ENCODE measurements around the gene FEM1C. TPM values are rescaled to one million over a fixed set of nuclear protein-coding genes. Genes with fewer than 3 reads are reported as not detected.

Gene FEM1C
- total and polyA plus RNA-seq, 9 of the 15 experiments (the other 6 are each of a cell fraction or from before 2014, with no cell fraction given): 1.4 to 9.3 (median 4.3) TPM

- no peak for TF ChIP-seq ZBTB7A (IDR thresholded peaks at IDR 0.05; ENCODE audit: borderline replicate concordance, control insufficient read depth, low read depth, low read length)
- no peak for TF ChIP-seq PRDM10 (IDR thresholded peaks at IDR 0.05; ENCODE audit: partially characterized antibody)
- no peak for TF ChIP-seq CHD7 (IDR thresholded peaks at IDR 0.05; ENCODE audit: low read depth, low read length)
- no peak for TF ChIP-seq HMGN3 (IDR thresholded peaks at IDR 0.05; ENCODE audit: borderline replicate concordance, extremely low read depth, insufficient read length, low read depth, low read length)
- TF ChIP-seq LCOR (CRISPR knock-in tag; IDR thresholded peaks at IDR 0.05): no peak
Observed at GRCh38 chr5:115558388-115558956, 13.9 kb upstream of the FEM1C start (continued).
